ENCODE data around the gene LINGO4.

Gene LINGO4

DNA sequence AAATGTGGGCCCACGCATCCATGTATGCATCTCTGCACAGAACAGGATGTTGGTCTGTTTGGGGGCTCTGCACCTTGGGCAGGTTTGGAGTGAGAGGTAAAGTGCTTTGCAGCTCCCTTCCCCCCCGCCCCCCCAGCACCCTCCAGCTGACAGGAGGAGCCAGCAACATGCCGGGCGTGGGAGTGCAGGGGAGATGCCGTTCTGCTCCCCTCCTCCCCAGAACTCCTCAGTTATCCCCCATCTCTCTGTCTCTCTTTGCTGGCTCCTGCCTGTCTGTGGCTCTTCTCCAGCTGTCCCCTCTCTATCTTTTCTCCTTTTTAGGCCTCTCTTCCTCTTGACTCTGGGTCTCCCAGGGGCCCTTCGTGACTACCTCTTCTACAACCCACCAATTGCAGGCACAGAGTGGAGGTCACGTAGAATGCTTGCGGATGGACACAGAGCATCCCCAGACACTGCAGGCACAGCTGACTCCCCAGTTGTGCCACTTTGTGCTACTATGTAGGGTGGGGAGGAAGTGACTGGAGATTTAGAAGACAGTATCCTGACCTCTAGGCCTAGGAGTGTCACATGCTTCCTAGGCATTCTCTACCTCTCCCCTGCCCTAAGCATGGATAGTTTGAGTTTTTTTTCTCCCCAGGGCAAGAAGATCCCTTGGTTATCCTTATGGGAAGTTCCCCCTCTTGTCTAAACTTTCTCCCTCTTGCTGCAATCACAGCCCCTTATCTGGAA lies 28.1 kb upstream of the LINGO4 start:
- no peak for DNase-seq

DNA sequence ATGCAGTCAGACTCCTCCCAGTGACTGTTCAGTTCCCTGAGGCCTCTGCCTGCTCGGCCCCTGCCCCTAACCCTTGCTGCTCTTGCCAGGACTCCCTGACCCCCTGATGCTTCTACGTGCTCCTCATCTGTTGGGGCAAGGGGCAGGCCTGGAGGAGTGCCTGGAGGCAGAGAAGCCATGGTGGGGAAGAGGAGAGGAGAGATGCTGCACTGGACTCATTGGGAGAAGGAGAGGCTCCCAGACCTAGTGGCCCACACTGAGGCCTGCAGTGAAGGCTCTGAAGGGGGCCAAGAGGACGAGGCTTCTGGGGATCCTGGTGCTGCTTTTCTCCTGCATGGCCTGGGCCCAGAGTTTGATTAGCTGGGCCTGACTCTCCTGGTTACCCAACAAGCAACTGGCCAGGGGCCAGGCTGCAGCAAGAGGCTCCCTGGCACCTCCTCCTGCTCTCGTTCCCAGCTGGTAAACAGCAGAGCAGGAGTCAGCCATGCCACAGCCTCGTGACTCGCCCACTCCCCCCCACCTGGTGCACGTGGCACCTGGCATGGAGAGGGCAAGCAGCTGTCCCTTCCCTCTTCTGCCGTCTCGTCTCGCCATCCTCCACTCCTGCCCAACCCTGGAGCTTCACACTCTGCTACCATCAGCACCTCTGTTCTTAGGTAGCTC lies 27.2 kb upstream of the LINGO4 start:
- no peak for DNase-seq

DNA sequence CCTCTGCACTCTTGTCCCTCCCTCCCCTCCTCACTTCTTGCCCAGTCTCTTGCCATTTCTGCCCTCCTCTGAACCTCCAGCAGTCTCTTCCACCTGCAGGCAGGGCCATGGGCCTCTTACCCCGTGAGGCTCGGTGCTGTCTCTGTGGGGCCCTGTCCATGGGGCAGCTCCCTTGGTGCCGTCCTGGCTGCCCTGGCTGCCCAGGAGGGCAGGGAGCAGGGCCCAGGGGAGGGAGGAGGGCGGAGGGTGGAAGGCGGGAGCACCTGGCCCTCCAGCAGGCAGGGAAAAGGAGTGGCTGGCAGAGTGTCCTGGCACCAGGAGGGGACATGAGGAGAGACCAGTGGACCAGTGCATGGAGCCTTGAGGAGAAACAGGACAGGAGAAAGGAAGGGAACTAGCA lies 26.4 kb upstream of the LINGO4 start, which contains the start of gene RORC:
Gene RORC, minus strand, starts transcription at position 198 of the 400 bp plus-strand sequence. Its CDS starts 38 bp downstream, at position 160.
- no peak for DNase-seq

DNA sequence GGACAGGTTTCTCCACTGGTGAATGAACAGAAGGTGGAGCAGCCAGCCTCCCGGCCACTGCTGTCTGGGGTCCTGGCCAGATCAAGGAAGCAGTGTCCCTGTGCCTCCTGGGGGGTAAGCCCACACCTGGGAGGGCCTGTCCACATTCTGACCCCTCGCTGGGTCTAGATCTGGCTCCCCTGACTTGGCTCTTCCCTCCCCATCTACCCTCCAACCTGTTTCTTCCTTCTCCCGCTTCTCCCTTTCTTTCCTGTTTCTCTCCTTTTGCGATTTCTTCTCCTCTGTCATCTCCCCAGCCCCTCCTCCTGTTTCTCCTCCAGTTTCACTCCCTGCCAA lies 26.0 kb upstream of the LINGO4 start:
- no peak for DNase-seq

DNA sequence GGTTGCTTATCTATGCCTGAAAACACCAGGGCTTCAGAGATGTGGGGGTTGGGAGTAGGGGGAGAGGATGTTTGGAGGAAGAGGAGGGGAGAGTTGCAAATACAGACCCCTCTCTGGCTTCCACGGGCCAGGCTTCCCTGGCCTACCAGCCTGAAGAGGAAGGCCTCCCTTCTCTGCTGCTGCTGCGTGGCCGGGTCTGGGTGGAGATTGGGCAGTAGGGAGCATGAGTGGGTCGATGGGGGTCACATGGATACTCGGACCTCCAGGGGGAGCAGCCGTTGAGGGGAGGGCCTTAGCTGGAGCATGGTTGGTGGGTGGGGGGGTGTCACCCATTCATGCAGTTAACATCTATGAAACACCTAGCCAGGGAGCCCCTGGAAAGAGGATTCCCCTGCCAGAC lies 24.8 kb upstream of the LINGO4 start:
- DNase-seq = no peak

DNA sequence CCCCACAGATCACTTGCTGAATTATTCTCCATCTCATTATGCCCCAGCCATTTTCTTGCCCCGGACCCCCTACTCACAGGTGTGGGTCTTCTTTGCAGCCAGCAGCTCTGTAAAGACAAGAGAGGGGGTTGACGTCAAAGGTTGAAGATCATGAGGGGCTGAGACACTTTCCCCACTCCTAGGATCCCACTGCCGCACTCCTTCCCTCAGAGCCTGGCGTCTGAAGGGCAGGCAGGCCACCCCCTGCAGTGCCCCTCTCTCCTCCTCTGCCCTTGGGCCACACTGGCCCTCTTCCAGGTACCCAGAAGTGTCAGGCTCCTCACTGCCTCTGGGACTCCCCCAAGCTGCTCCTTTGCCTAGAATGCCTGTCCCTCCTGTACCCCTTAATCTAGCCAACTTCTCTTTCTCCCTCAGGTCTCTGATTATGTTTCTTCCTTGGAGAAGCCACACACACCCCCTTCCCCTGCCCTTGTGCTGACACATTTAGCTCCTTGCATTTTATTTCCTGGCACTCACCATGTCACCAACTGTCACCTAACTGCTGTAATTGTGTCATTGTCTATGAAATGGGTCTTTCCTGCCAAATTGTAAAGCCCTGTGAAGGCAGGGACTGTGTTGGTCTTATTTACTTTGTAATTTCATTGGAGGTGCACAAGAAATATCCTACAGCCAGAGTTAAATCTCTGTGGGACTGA lies 24.3 kb upstream of the LINGO4 start:
- no peak for DNase-seq

DNA sequence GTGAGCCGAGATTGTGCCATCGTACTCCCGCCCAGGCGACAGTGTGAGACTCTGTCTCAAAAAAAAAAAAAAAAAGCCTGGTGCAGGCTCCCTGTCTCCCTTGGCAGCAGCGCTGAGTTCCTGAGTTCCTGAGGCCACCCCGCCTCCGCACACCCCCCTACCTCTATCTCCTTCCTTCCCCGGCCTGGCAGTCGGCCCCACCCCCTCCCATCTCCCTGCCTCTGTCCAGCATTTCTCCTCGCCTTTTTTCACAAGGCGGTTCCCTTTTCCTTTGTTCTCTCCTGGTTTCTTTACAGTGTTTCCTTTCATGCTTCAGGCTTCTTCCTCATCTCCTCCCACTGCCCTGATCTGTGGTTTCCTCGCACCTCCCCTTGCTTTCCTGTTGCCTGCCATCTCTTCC lies 23.7 kb upstream of the LINGO4 start:
- peak; percentile 78 for DNase-seq

DNA sequence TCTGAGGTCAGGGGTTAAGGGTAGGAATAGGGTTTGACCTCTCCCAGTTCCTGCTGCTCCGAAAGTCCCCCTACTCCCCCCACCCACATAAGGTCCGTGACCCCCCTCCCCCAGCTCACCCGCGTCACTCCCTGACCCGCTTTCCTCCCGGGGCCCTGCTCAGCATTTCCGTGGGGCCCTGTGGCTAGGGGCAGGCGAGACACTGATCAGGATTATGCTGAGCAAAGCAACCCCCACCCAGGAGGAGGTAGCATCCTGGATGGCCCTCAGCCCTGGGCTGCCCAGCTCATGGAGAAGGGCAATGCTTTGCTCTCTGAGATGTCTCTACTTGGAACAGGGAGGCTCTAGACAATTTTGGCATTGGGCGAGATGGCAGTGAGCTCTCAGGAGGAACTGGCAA lies 22.6 kb upstream of the LINGO4 start:
- DNase-seq = no peak

DNA sequence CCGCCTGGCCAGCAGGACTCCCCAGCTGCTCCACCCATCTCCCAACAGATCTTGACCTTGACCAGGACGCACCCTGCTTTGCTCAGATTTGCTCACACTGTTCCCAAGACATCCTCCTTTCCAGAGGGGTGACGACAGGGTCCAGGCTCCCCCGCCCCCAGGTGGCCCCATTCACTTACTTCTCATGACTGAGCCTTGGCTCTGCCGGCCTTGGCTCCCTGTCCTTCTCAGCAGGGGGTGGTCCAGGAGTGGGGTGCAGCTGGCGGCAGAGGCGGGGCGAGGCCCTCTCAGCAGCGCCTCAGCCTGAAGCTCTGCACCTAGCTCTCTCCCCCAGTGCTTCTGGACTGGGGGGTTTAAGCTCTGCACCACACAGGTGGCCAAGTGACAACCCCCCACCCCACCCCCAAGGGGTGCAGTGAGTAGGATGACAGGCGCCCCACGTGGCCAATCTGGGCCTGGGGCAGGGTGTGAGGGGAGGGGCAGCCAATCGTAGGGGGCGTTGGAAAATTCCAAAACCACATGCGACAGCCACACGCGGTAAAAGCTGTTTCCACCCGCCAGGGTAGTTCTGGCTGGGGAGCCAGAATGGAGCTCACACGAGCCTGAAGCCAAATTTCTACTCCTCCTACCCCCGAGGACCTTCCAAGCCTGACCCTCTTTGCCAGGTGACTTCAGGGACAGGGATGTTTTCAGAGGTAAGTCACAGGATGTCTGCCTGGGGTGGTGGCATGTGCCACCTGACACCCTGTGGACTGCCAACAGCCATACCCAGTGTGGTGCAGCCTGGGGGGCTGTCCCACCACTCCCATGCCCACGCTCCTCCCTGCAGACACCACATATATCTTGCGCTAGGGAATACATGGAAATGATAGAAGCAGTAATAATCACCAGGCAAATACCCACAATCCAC lies 20.8 kb upstream of the LINGO4 start:
- DNase-seq = no peak

DNA sequence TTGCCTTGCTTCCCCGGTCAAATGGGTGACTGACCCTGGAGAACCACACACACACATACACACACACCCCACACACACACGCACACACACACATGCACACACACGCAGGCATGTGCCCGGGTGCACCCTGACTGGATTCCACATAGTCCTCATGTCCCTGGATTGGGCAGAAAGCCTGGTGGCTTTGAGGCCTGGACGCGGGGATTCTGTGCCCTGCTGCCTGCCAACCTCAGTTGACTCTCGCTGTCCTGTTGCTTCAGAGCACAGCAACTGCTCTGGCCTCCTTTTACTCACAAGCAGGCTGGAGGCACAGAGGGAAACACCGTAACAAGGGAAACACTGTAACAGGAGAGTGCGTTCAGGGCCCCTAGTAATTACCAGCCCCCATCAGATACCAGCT lies 20.0 kb upstream of the LINGO4 start:
- DNase-seq = no peak

DNA sequence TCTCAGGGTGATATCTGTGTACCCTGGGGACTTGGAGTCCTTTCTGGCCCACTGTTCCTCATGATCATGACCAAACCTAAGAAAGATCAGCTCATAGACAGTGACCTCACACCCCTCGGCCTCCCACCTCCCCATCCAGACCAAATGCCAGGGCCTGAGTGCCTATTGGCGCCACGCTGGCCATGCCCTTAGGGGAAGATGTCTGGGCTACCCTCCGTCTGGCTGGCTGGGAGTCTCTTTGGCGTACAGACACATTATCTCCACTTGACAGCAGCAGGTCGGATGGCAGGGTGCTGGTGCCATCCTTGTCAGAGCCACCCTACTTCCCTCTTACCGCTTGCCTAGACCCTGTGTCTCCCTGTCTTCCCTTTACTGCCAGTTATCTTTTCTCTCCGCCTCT lies 18.0 kb upstream of the LINGO4 start:
- DNase-seq = no peak

DNA sequence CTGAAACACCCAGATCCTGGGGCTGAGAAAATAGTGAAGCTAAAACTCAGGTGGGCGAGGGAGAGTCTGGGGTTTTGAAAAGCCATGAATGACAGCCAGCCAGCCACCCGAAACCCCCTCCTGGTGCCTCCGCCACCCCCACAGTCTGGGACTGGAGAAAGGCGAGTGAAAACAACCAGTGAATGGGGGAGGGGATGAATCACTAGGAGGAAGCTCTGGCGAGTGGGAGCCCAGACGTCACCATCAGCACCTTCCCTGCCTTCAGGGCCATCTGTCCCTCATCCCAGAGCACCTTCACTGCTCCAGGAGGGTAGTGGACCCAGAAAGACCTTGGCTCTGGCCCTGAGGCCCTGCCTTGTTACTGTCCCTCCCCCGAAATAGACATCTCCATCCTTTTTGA lies 17.2 kb upstream of the LINGO4 start:
- DNase-seq = no peak

DNA sequence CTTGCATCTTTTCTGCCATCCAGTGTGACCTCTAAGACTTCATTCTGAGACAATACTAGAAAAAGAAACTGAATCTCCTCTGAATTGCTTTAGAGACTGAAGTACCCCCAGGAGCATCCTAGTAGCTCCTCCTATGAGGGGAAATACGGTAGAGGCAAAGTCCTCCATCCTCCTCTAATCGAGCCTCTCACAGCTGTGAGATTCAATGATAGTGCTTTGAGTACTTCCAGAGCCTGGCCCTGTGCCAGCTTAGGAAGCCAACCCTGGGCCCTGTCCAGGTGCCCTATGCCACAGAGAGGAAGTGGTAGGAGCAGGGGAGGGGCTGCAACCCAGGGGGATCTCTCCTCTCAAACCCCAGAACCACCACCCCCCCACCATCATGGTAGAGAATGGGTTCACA lies 15.7 kb upstream of the LINGO4 start:
- no peak for DNase-seq

DNA sequence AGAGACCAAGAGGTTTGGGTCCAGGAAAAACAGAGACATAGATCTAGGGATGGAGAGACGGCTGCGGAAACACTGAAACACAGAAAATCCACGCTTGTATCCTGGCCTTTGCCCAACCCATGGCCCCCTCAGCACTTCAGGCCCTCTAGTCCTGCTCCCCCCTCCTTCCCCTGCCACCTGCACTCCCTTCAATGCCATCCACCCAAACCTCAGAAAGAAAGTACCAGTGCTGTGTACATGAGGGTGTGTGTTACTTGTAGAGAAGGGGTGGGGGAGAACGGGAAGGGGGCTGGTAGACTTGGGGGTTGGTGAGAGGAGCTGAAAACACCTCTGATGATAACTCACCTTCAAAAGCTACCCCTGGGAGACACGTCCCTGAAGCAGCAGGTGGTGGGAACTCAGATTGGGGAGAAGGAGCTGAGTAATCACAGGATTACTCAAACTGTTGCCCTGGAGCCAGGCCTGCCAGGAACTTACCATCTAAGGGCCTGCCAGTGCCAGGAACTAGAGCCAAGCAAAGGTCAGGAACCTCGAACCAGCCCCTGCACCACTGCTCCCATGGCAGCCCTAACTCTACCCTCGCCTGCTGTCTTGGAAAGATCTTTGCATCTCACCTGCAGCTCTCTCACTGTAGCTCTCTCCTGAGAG lies 14.9 kb upstream of the LINGO4 start:
- no peak for DNase-seq

DNA sequence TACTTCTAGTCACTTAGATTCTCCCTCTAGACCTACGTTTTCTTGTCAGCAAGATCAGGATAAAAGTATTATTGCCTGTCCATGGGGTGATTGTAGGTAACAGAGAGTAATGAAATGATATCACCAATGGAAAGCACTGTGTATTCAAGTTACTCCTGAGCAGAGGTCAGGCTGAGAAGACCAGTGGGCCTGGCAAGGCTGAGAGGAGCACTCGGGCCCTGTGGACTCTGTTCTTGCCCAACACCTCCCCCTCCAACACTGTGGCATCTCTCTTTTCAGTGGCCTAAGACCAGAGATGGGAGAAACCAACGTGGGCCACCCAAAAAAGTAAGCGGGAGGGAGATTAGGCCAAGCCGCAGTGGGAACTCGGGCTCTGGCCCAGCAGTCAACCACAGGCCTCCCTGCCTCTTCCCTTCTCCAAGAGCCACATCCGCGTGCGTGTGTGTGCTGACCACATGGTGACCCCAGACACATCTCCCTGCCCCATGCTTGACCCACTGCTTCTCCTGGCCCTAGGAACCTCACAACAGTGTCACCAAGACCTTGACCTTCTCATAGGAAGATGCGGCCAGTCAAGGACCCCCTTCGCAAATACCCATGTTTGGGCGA lies 14.1 kb upstream of the LINGO4 start:
- DNase-seq = no peak

DNA sequence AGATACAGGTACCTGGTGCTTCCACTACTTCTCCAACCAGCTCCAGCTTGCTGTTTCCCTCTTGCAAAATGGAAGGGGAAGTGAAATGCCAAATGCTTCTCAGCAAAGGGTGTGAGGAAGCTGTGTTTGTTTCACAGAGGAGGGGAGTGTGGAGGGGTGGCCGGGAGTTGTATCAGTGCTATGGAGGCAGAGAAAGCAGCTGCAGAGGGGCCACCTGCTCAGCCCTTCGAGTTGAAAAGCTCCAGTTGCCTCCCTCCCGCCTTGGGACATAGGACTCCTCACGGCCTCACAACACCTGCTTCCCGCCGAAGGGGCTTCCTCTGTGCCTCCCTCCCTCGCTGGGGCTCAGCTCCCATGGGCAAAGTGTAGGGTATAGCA lies 12.1 kb upstream of the LINGO4 start:
- no peak for DNase-seq

DNA sequence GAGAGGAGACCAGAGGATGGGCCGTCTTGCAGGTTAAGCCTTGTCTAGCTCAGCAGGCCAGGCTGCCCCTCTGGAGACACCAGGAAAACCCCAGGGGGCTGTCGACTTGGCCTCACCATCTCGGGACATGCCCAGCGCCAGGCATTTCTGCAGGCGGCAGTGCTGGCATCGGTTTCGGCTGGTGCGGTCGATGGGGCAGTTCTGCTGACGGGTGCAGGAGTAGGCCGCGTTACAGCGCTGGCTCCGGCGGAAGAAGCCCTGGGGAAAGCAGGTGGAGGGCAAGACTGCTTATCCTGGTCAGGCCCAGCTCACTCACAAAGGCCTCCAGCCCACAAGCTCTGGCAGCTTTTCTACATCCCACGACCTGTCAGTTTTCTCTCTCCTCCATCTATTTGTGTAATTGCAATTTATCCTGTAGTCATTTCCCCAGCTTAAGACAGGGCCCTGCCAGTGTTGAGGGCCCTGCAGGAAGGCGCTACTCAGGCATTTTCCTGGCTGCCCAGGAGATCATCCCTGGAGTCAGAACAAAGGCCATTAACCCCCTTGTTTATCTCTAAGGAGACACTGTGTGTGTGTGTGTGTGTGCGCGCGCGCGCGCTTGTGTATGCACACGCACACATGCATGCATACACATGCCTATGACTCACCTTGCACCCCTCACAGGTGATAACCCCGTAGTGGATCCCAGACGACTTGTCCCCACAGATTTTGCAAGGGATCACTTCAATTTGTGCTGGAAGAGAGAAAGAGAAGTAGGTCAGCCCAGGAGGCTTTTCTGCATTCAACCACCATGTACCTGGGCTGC lies 11.5 kb upstream of the LINGO4 start:
- DNase-seq = no peak

DNA sequence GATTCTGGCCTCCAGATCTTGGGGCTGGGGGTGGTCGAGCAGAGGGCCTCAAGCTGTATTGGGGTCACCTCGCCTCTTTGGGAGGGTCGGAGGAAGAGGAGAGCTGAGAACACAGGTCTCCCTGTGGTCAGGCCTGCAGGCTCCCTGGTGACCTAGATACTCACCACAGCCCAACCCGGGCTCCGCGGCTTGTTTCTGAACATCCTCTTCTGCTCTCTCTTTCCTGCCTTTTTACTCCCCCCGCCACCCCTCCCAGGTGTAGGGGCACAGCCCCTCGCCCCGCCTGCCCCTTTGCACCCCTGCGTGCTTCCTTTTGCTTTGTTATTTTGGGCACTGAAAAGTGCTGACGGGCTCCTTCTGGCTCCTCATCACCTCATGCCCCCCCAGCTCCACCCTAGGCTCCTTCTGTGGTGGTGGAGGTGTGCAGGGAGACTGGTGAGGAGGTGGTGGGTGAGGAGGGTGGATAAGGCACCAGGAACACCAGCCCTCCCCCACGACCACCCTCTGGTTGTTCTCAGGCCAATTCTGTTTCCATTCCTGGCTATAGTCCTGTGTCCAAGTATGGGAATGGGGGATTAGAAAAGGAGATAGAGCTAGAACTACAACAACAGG lies 10.6 kb upstream of the LINGO4 start:
- no peak for DNase-seq

DNA sequence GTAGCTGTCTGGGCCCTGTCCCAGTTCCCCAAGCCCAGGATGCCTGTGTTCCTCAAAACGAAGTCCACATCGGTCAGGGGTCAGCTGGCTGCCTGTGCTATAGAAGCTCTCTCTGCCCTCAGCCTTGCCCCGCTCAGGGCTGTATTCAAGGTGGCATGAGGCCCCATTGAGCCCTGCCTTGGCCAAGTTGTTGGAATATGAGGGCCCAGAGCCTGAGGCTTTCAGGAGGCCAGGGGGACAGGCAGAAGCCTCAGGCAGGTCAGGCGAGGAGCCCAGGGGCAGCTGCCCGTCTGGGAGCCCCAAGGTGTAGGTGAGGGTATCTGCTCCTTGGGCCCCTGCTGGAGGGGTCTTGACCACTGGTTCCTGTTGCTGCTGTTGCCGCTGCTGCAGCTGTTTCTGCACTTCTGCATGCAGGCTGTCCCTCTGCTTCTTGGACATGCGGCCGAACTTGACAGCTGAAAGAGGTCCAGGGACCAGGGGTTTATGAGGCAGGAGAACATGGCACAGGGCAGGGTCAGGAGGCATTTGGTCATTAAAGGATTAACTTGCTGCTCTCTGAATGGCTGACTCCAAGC lies 9.8 kb upstream of the LINGO4 start:
- no peak for DNase-seq

DNA sequence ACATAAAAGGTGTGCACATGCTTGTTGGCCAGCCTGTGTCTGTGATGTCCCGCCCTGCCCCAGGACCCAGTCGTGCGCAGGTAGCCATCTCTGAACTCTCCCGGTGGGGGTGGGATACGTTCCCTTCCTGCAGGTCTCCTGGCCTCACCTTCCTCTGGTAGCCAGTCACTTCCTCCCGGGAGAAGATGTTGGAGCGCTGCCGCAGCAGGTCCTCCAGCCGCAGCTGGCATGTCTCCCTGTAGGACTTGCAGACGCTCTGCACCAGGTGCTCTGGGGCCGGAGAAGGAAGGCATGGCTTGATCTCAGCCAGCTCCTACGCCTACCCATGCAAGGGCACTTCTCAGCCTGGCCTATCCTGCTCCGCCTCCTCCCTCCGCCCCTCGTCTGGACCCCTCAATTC lies 9.2 kb upstream of the LINGO4 start:
- no peak for DNase-seq
